HG03159 (cell line): Measurements from ENCODE around the gene GCLM.
A peak's percentile ranks its signal among the peaks of the same experiment; 100 is the strongest.
"Not testable (repeated sequence)": the region's sequence is repeated elsewhere in the genome, so short reads cannot be mapped to it uniquely, and the experiment has no call there.

Experiments used
- ATAC-seq: cut with Tn5 transposase; IDR thresholded peaks from one replicate; pipeline ENCODE4 v1.9.1; 2021; ENCODE audit warnings: mild to moderate bottlenecking, moderate library complexity; ENCODE audit not compliant: unreplicated experiment

The GCLM gene

GRCh38 chr1:93909146-93910050 lies at the start of gene GCLM:
Gene GCLM (minus strand): TSS chr1:93909430. CDS start chr1:93909163, 267 bp downstream.
- ATAC-seq: peak; percentile 95

- no peak for ATAC-seq
Observed at GRCh38 chr1:93958726-93959100, 49.5 kb upstream of the GCLM start.

DNA sequence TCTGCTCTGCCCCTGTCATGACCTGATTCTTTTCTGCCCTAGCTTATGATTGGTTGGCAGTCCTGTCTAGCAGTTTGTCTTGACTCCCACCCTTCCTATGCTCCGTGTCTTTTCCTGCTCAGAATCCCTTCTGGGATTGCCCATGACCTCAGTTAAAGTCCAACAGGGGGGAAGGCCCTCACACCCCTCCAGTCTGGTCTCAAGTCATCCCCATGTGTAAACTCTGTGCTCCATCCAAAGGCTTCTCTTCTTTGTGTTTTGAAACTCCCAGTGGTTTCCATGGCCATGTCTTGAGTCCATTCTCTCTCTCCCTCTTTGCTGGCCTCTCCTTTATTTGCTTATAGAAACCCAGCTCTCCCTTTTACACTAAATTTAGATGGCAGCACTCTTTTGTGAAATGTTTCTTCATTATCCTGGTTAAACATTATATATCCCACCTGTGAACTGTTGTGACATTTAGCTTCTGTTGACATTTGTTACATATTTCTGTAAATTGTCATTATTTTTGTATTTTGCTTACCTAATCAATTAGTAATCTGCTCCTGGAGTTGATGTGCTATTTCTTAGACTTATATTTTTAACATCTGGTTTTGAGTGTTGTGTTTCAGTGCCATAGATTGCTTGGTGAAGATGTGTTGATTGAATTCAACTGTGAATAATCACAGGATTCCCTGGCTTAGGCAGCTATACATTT lies 48.9 kb upstream of the GCLM start:
- no peak for ATAC-seq

GRCh38 chr1:93955765-93956164 lies 46.5 kb upstream of the GCLM start:
- no peak for ATAC-seq

- not testable (repeated sequence) for ATAC-seq
Observed at GRCh38 chr1:93947002-93947686, 37.9 kb upstream of the GCLM start.

GRCh38 chr1:93938461-93939145 lies 29.4 kb upstream of the GCLM start:
- ATAC-seq: no peak

DNA sequence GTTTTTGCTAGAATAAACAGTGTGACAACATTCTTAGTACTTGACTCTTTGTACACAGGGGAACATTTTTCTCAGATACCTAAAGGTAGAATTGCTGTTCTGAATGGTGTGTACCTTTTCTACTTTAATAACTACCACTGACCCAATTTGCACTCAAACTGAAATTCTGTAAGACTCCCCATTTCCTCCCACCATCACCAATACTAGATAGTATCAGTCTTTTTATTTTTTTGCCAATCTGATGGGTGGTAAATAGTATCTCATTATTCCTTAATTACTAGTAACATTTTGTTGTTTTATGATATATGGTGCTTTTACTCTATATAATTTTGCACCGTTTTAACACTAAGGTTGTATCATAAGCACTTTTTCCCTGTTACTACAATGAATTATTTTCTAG lies 28.8 kb upstream of the GCLM start:
- no peak for ATAC-seq

DNA sequence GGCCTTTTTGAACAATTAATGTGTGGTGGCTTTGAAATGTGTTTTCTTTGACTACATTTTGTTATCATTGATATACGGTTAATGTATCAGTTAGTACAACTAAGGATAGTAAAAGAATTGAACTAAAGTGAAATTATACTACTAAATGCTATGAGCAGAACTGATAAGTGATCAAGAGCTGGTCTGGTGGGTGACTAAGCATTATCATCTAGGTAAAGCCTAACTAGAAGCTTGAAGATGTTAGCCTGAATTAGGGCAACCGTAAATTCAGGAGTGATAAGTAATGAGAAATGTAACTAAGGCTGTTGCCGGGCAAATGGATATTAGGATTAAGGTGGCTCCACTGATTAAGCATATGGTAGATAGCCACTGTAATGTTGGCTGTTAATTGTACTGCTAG lies 16.0 kb upstream of the GCLM start:
- no peak for ATAC-seq

DNA sequence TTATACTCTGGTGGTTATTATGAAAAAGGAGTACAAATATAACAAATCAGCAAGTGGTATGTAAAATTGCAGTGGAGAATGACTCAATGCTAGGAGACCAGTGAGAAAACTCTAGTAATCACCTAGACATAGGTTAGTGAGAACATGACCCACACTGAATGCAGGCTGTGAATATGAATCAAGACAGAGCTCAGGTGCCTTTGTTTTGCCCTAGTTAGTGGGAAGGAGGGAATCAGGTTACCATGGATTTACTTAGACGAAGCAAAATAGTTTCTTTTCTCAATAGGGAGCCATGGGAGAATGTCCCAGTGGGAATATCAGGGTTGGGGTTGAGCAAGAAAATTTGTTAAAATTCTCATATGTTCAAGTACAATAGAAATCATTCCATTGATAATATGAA lies 10.6 kb upstream of the GCLM start:
- no peak for ATAC-seq

GRCh38 chr1:93917302-93917701 lies 8.1 kb upstream of the GCLM start:
- ATAC-seq: no peak

- not testable (repeated sequence) for ATAC-seq
Observed at GRCh38 chr1:93910880-93911279, 1.6 kb upstream of the GCLM start.

DNA sequence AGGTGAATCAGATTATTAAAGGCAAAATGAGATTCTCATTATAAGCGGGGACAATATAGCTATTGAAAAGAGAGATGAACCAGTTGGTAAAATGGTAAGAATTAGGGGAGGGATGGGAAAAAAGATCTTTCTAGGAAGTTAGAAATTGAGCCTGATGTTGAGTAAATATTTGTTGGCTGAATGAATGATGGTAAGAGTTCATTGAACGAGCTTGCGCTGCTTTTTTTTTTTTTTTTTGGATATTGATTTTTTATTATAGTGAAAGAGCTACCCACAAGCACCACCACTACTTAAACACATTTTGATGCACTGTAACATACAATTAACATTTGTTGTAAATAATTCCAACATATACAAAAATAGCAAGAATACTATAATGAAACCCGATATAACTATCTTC lies 1.1 kb upstream of the GCLM start:
- no peak for ATAC-seq

GRCh38 chr1:93908394-93909145 lies 660 bp downstream of the GCLM start:
- peak; percentile 43 for ATAC-seq

GRCh38 chr1:93907718-93908117 lies 1.5 kb downstream of the GCLM start:
- no peak for ATAC-seq

DNA sequence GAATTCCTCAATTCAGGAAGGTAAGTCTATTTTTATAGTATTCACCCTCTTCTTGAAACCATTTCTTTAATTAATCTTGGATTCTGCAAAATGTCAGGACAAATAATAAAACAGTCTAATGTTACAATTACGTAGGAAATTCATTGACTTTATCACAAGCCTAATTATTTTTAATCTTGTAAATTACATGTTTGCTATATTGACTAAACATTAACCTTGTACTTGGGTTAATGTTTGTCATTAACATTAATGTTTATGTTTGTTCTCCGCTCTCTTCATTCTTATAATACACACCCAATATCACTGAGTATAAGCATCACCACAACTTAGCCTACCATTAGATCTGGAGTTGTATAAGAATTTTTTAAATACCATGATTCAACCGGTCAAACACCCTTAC lies 2.8 kb downstream of the GCLM start:
- no peak for ATAC-seq

DNA sequence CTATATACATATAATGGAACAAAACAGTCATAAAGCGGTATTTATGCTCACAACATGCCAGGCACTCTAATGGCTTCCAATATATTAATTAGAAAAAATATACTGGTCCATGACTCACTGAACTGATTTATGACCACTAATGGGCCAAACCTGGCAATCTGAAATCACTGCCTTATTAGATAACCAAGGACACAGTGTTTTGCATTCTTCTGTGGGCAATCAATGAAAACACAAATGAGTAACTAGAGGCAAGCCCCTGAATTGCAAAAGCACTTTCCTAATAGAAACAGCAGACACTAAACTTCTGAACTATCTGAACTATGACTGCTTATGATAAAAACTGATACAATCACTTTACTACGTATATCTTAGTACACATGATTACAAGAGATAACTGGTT lies 3.5 kb downstream of the GCLM start:
- no peak for ATAC-seq

DNA sequence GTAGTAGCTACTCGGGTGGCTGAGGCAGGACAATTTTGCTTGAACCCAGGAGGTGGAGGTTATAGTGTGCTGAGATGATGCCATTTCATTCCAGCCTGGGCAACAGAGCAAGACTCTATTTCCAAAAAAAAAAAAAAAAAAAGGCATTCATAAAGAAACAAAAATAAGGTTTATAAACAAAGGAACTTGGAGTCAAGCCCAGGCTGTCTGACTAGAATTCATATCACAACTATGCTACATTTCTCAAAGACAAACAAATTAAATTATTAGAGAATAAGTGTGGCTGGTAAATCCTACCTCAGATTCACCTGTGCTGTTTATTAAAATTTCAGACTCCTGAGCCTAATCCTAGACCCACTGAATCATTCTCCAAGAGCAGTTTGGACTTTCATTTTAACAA lies 4.2 kb downstream of the GCLM start:
- ATAC-seq: no peak

DNA sequence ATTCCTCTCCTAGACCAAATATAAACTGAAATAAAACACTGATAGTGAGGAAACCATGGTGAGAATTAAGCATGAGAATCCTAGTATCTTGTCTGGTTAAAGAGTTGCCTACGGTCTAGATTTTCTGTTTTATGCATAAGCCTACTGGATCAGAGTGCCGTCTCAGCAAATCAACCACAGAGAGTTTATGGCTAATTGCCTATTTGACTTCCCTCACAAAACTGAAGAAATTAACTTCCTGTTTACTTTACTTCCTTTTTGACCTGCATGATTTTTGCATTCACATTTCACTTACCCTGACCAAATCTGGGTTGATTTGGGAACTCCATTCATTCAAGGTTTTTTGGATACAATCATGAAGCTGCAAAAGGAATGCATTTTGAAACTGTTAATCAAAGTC lies 5.0 kb downstream of the GCLM start:
- ATAC-seq: no peak

DNA sequence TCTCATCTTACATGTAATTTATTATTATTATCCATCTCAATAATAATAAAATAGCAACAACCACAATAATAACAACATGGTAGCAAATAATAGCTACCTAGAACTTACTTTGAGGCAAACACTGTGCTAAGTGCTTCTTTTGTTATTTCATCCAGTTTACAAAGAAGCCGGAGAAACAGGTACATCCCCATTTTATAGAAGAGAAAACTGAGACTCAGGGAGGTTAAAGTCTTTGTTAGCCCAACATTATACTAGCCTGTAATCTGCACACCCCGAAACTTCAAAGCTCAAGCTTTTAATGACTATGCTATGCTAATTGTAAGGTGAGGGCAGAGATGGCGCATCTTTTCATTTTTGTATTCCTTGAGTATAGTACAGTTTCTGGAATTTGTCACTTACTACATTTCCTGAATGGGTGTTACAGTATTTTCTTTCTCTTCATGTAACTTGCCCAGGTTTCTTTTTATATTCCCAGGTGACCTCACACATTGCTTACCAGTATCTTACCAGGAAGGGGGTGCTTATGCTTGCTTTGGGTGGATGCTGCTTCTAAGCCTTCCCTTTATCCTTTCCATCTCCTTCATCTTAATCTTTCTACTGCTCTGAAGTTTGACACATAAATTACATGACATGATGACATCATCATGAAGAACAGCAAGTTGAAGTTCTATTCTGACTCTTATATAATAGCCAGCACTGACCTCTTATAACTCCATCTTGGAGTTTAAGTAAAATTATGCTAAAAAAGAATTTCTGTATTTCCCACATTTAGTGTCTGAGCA lies 8.3 kb downstream of the GCLM start:
- ATAC-seq: no peak
